Activated CD4-positive, alpha-beta T cell treated with anti-CD3 and anti-CD28 coated beads, Interleukin-10, Interleukin-2, amounts not matched to agents 100 ng/mL and 50 ng/mL, durations not matched to agents 16 hours and 8 hours (primary cell): ENCODE data around the gene TTC34.
"Not testable (repeated sequence)": the region's sequence is repeated elsewhere in the genome, so short reads cannot be mapped to it uniquely, and the experiment has no call there.

Source experiments
- DNase-seq: peaks from one replicate; pipeline ENCODE4 v3.0.0-alpha.2; 2020

TTC34 gene

GRCh38 chr1:2639203-2639602 is 162.3 kb downstream of the TTC34 start:
- DNase-seq, result no peak

DNA sequence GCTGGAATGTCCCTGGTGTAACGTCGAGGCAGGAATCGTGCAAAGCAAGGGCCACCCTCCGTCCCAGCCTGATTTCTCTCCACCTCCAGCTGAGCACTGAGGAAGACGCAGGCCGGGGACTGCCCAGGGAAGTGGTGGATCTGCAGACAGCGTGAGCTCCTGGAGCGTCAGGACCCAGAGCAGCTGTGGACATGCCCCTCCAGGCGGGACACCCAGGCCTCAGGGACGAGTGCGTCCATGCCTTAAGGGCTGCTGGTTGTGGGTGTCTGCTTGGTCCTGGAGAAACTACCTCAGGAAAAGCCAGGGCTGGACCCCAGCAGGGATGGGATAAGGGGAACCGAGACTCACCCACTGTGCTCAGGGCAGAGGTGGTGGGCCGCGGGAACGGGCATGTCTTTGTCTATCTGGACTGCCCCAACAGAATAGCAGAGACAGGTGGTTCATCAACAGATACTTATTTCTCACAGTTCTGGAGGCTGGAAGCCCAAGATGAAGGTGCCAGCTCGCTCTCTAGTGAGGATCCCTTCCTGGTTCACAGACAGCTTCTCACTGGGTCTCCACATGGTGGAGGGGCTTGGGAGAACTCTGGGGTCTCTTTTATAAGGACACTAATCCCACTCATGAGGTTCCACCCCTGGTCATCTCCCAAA is 162.9 kb downstream of the TTC34 start:
- no peak for DNase-seq

DNA sequence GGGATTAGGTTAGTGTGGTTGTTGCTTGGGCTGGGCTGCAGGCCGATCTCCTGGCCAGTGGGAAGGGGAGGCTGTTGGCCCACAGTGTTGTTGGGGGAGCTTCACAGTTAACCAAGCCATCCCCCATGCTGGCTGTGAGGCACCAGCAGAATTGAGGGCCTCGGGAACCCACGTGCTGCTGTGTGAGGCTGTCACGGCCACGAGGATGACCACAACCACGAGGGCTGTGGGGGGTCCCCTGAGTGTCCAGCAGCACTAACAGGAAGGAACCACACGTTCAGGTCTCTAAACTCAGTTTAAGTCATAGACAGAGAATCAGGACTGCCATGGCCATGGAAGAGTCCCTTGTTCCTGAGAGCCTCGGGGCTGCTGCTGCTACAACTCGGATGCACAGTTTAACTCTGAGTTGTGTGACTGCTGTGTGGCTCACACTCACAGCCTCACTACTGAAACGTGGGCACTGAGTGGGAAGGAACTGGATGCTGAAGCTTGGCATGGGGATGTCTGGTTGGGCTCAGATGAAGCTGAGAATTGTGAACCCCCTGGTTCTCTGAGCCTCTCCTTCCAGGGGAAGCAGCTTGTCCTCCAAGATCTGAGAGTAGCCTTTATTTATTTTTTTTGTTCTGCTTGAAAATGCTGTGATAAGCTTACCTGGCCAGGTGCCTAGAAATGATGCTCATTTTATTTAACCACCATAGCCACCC is 163.9 kb downstream of the TTC34 start:
- DNase-seq, result no peak

DNA sequence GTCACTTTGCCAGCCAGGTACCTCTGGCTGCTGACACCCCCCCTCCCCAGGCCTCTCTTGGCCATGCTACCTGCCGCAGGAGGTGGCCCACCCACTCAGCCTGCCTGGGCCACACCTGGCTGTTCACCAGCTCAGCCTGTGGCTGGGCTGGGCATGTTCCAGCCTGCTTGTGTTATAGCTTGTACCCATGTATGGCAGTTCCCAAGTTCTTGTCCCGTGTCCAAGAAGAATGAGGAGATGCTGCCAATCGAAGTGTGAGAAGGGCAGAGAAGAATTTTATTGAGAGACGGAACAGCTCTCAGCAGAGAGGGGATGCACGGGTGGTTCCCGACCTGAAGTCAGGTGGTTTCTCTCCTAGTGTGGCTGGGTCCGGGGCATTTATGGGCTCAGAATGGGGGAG is 164.8 kb downstream of the TTC34 start:
- no peak for DNase-seq

DNA sequence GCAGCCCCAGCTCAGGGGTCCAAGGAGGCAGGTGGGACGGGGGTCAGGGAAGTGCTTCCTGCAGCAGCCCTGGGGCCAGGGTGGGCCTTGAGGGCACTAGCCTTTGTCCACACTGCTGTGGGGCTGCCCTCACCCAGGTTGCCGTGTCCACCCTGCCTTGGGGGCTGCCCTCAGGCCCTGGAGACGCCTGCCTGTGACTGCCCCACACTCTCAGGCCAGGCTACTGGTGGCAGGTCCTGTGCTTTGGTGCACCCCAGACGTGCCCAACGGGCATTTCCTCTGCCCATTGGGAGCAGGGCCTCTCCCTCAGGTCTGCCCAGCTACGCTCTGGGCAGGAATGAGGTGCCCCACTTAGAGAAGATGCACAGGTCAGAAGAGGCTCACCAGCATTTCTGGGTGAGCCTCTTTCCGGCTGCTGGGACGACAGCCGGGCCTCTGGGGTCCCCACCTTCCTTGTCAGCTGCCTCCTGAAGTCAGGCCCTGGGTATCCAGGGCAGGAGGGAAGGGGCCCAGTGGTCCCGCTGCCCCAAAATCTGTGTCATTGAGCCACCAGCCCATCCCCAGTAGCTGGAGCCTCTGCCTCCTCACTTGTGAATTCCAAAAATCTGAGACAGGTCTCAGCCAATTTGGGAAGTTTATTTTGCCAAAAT is 166.0 kb downstream of the TTC34 start:
- DNase-seq, result no peak

- no peak for DNase-seq
Observed at GRCh38 chr1:2633936-2634491, 167.5 kb downstream of the TTC34 start.

GRCh38 chr1:2633366-2633935 is 168.0 kb downstream of the TTC34 start:
- DNase-seq, result no peak

GRCh38 chr1:2632561-2633361 is 168.7 kb downstream of the TTC34 start, which contains the start of gene MMEL1:
MMEL1 (minus strand) TSS chr1:2633016; CDS start chr1:2629484, 3,532 bp downstream.
- DNase-seq, result no peak

- no peak for DNase-seq
Observed at GRCh38 chr1:2632051-2632430, 169.5 kb downstream of the TTC34 start.

DNA sequence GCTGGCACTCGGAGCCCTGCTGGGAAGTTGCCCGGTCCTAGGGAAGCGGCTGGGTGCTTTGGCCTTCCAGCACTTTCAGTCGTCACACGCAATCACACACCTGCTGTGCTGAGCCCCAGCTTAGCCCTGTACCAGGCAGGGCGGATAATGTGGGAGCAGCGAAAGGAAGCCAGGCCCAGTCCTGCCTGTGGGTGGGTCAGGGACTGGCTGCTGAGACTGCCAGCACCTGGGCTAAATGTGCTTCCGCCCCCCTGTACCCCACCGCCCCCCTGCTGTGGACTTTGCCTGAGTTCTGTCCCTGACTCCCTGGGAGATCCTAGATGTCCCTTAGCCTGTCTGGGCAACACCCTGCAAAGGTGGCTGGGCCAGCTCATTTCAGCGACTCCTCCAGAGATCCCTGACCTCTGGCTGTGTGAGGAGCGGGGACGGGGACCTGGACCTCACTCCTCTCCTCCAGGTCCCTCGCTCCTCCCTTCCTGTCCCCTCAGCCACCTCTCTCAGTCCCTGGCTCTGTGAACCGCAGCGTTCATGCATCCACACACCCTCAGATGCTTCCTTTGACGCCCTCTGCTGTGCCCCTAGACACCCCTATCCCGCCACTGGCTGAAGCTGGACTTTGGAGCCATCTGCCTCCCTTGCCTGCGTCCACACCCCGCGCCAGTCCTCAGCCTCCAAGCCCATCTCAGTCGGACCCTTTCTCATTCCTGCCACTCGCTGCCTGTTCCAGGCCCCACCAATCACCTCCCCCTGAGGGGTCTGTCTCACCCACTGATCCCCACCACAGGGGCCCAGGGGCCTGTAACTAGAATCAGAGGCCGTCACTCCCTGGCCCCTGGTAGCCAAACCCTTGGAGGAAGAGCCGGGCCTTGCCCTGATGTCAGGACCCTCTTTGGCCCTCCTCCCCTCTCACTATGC is 170.1 kb downstream of the TTC34 start:
- no peak for DNase-seq

- DNase-seq, result no peak
Observed at GRCh38 chr1:2630498-2631135, 170.9 kb downstream of the TTC34 start.

GRCh38 chr1:2629627-2630497 is 171.6 kb downstream of the TTC34 start:
- DNase-seq, result no peak

DNA sequence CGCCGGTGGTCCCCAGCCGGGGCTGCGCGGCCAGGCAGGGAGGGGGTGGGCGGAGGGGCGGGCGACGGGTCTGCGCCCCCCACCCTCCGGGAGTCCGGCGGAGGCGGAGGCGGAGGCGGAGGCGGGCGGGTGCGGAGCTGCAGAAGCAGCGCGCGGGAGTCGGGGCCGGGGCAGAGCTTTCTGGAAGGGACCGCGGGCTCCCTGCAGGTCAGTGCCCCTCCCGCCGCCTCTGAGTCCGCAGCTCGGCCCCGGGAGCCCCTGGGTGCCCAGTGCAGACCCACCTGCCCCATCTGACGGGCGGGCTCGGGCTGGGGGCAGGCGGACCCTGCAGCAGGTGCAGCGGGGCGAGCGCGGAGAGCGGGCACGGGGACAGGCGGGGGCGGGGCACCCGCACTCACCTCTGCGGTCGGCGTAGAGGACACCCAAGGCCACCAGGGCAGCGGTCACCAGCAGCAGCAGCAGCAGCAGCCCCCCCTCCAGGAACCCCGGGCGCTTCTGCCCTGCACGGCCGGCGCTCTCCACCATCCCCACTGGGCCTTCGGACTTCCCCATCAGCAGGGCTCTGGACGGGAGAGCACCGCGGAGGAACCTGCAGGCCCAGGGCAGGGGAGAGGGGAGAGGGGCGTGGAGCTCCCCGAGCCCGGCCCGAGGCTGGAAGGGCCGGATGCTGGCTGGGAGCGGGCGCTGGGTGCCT is 172.4 kb downstream of the TTC34 start:
- DNase-seq, result no peak

DNA sequence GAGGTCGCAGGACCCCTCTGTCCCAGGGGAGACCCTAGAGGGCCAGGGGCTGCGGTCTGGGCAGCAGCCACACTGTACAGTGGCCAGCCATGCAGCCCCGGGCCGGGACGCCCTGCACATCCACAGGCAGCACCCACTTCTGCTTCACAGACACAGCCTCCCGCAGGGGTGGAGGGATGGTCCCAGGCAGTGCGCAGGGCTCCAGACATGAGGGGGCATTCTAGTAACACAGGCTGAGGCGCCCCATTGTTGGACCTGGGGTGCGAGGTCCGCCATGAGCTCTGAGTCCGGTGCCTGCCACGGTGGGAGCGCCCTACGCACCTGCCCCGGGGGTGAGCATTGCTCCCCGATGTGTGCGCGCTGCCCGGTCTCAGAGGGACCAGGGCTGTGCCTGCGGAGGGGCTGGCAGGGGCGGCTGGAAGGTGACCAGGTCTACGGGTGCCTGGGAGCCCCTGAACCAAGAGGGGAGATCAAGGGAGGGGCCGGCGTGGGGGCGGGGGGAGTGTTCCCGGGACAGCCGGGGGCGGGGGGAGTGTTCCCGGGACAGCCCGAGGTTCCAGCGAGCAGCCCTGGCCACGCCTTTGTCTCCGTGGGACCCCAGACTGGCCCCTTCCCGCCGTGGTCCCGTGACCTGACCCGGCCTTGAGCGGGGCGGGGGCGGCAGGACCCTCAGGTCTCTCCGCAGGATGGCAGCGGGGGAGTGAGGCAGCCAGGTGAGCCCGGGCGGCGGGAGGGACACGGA is 173.1 kb downstream of the TTC34 start:
- no peak for DNase-seq

DNA sequence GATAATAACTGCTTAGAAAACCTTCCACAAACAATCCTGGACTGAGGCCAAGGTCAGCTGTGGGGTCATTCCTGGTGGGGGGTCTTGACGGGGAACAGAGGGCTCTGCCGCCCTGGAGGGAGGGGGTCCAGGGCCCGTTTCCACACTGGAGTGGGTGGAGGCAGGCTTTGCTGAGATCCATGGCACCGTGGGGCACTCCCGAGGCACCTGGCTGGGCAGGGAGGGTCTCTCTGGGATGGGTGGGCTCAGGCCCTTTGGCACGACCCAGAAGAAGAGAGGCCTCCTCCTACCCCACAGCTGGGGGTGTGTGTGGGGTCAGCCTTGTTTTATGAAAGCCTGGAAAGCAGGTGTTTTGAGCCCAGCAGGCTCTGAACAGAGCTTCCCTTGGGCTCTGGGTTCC is 173.7 kb downstream of the TTC34 start:
- no peak for DNase-seq

DNA sequence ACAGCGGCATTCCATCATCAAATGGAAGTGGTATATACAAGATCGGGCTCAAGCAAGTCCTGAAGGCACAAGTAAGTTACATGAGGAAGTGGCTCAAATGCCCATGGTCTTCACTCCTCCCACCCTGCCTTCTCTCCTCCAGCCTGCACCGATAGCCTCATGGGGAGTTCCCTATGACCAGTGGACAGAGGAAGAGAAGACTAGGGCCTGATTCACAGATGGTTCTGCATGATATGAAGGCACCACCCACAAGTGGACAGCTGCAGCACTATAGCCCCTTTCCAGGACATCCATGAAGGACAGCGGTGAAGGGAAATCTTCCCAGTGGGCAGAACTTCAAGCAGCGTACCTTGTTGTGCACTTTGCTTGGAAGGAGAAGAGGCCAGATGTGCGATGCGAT is 175.7 kb downstream of the TTC34 start:
- not testable (repeated sequence) for DNase-seq

GRCh38 chr1:2625311-2625710 is 176.2 kb downstream of the TTC34 start:
- no peak for DNase-seq

GRCh38 chr1:2624735-2625300 is 176.7 kb downstream of the TTC34 start:
- no peak for DNase-seq
